ENCODE measurements around the gene AP5B1.

The AP5B1 gene

GRCh38 chr11:65814131-65814985 lies 33.6 kb upstream of the AP5B1 start:
- Histone ChIP-seq H3K4me3 (ENCODE audit: low read depth in 1 of 2, low read length in 2 of 2) (no peak overlapping the region), H3K27ac (ENCODE audit: low read depth, low read length) (no peak overlapping the region), H3K27me3 (ENCODE audit: control insufficient read depth in 1 of 2, insufficient read depth in 2 of 2, low read length in 2 of 2) (peaks cover under 1 to 7% of the 10 kb centered on the region in 2 donors), H3K9ac (ENCODE audit: low read depth in 1 of 2, low read length in 2 of 2) (no peak overlapping the region), H3K4me1 (ENCODE audit: control insufficient read depth in 1 of 2, insufficient read depth in 2 of 2, low read length in 2 of 2) (peaks cover 8% of the 10 kb centered on the region in 2 donors), H3K9me3 (ENCODE audit: control insufficient read depth in 1 of 2, low read length in 2 of 2) (no peaks in the 10 kb centered on the region), H3K36me3 (ENCODE audit: control insufficient read depth in 1 of 2, insufficient read depth in 2 of 2, low read length in 2 of 2) (no peaks in the 10 kb centered on the region)

GRCh38 chr11:65811764-65812475 lies 31.1 kb upstream of the AP5B1 start:
- no peak overlapping the region for H3K27ac ChIP-seq (ENCODE audit: low read depth, low read length)
- H3K27me3 ChIP-seq (ENCODE audit: control insufficient read depth in 1 of 2, insufficient read depth in 2 of 2, low read length in 2 of 2): peaks cover 15 to 17% of the 10 kb centered on the region in 2 donors
- H3K4me3 ChIP-seq (ENCODE audit: low read depth in 1 of 2, low read length in 2 of 2): no peak overlapping the region
- peaks cover 4 to 13% of the 10 kb centered on the region in 2 donors for H3K4me1 ChIP-seq (ENCODE audit: control insufficient read depth in 1 of 2, insufficient read depth in 2 of 2, low read length in 2 of 2)
- H3K36me3 ChIP-seq (ENCODE audit: control insufficient read depth in 1 of 2, insufficient read depth in 2 of 2, low read length in 2 of 2): no peaks in the 10 kb centered on the region
- H3K9ac ChIP-seq (ENCODE audit: low read depth in 1 of 2, low read length in 2 of 2): no peak overlapping the region
- H3K9me3 ChIP-seq (ENCODE audit: control insufficient read depth in 1 of 2, low read length in 2 of 2): no peaks in the 10 kb centered on the region

GRCh38 chr11:65810046-65810868 lies 29.5 kb upstream of the AP5B1 start:
- peaks cover 16 to 19% of the 10 kb centered on the region in 2 donors for H3K27me3 ChIP-seq (ENCODE audit: control insufficient read depth in 1 of 2, insufficient read depth in 2 of 2, low read length in 2 of 2)
- no peaks in the 10 kb centered on the region for H3K9me3 ChIP-seq (ENCODE audit: control insufficient read depth in 1 of 2, low read length in 2 of 2)
- H3K9ac ChIP-seq (ENCODE audit: low read depth in 1 of 2, low read length in 2 of 2): no peak overlapping the region
- no peak overlapping the region for H3K4me3 ChIP-seq (ENCODE audit: low read depth in 1 of 2, low read length in 2 of 2)
- H3K4me1 ChIP-seq (ENCODE audit: control insufficient read depth in 1 of 2, insufficient read depth in 2 of 2, low read length in 2 of 2): peaks cover 4 to 8% of the 10 kb centered on the region in 2 donors
- H3K27ac ChIP-seq (ENCODE audit: low read depth, low read length): no peak overlapping the region
- H3K36me3 ChIP-seq (ENCODE audit: control insufficient read depth in 1 of 2, insufficient read depth in 2 of 2, low read length in 2 of 2): no peaks in the 10 kb centered on the region

- H3K4me1 ChIP-seq (ENCODE audit: control insufficient read depth in 1 of 2, insufficient read depth in 2 of 2, low read length in 2 of 2): peaks cover 4 to 8% of the 10 kb centered on the region in 2 donors
- no peaks in the 10 kb centered on the region for H3K36me3 ChIP-seq (ENCODE audit: control insufficient read depth in 1 of 2, insufficient read depth in 2 of 2, low read length in 2 of 2)
- H3K9ac ChIP-seq (ENCODE audit: low read depth in 1 of 2, low read length in 2 of 2): no peak overlapping the region
- no peak overlapping the region for H3K27ac ChIP-seq (ENCODE audit: low read depth, low read length)
- no peaks in the 10 kb centered on the region for H3K9me3 ChIP-seq (ENCODE audit: control insufficient read depth in 1 of 2, low read length in 2 of 2)
- no peak overlapping the region for H3K4me3 ChIP-seq (ENCODE audit: low read depth in 1 of 2, low read length in 2 of 2)
- H3K27me3 ChIP-seq (ENCODE audit: control insufficient read depth in 1 of 2, insufficient read depth in 2 of 2, low read length in 2 of 2): peaks cover 16 to 19% of the 10 kb centered on the region in 2 donors
Measured at GRCh38 chr11:65809496-65809895, 28.7 kb upstream of the AP5B1 start.

DNA sequence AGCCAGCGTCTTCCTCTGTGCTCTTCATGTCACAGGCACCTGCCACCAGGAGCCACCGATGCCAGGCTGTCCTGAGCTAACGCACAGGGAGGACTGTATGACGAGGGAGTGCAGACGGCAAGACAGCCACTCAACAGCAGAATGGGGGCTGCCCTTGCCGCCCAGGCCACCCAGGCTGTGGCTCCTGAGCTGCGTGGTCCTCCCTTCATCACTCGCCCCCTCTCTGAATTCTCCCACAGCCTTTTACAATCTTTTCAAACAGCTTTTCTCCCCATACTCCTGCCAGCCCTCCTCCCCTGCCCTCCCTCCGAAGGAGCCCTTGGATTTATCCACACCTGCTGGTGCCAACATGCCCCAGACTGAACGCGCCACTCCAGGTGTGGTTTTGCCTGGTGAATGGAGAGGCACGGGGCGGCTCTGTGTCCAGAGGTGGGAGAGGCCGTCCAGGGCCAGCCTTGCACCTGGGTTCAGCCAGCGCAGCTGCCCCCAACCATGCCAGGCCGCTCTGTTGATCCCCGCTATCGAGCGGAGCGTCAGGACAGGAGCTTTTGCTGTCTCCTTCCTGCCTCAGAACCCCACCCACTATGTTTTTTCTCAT lies 28.1 kb upstream of the AP5B1 start:
- H3K9me3 ChIP-seq (ENCODE audit: control insufficient read depth in 1 of 2, low read length in 2 of 2): no peaks in the 10 kb centered on the region
- H3K27me3 ChIP-seq (ENCODE audit: control insufficient read depth in 1 of 2, insufficient read depth in 2 of 2, low read length in 2 of 2): peaks cover 16 to 22% of the 10 kb centered on the region in 2 donors
- H3K4me3 ChIP-seq (ENCODE audit: low read depth in 1 of 2, low read length in 2 of 2): no peak overlapping the region
- H3K9ac ChIP-seq (ENCODE audit: low read depth in 1 of 2, low read length in 2 of 2): no peak overlapping the region
- peaks cover 4 to 8% of the 10 kb centered on the region in 2 donors for H3K4me1 ChIP-seq (ENCODE audit: control insufficient read depth in 1 of 2, insufficient read depth in 2 of 2, low read length in 2 of 2)
- no peaks in the 10 kb centered on the region for H3K36me3 ChIP-seq (ENCODE audit: control insufficient read depth in 1 of 2, insufficient read depth in 2 of 2, low read length in 2 of 2)
- no peak overlapping the region for H3K27ac ChIP-seq (ENCODE audit: low read depth, low read length)

DNA sequence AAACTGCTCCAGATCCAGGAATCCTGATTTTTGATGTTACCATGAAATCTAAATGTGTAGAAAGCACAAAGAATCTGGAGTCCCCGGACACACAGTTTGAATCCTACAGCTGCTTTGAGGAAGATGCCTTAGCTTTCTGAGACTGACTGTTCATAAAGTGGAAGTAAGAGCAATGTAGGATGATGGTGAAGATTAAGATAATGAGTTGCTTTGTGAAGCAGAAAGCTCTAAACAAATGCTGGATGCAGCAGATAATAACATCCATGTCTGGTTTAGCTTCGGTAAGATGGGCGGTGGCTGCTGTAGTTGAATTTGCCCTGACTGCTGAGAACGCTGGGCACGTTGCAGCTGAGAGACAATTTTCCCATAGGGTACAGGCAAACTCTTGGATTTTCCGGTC lies 26.2 kb upstream of the AP5B1 start:
- peaks cover 4 to 8% of the 10 kb centered on the region in 2 donors for H3K4me1 ChIP-seq (ENCODE audit: control insufficient read depth in 1 of 2, insufficient read depth in 2 of 2, low read length in 2 of 2)
- H3K27ac ChIP-seq (ENCODE audit: low read depth, low read length): no peak overlapping the region
- no peaks in the 10 kb centered on the region for H3K9me3 ChIP-seq (ENCODE audit: control insufficient read depth in 1 of 2, low read length in 2 of 2)
- no peak overlapping the region for H3K9ac ChIP-seq (ENCODE audit: low read depth in 1 of 2, low read length in 2 of 2)
- no peak overlapping the region for H3K4me3 ChIP-seq (ENCODE audit: low read depth in 1 of 2, low read length in 2 of 2)
- no peaks in the 10 kb centered on the region for H3K36me3 ChIP-seq (ENCODE audit: control insufficient read depth in 1 of 2, insufficient read depth in 2 of 2, low read length in 2 of 2)
- peaks cover 21 to 26% of the 10 kb centered on the region in 2 donors for H3K27me3 ChIP-seq (ENCODE audit: control insufficient read depth in 1 of 2, insufficient read depth in 2 of 2, low read length in 2 of 2)

DNA sequence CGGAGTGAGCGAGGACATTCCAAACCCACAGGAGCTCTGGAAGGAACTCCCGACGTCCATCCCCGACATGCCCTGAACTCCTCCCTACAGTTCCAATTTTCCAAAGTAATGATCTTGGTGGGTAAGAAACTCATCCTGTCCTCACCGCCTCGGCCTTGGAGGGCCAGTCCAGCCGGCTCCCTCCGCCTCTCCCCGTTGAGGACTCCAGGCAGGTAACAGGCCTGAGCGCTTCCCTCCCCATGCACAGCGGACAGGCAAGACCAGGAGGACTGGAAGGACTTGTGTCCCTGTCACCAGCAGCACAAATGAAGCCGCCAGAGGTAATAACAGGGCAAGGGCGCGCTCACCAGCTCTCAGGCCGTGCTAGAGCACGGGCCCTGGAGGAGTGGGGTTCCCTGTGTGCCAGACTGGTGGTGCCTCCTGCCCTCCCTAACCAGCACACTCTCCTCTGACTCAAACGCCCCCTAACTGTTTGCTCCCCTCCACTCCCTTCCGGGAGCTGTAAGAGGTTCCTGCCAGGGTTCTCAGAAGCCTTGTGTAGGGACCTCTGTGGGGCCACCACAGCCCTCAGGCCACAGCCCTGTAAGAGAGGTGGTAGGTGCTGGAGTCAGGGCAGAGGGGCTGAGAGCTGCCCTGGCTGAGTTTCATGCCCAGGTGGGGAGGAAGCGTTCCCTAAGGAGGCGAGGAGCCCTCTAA lies 23.2 kb upstream of the AP5B1 start:
- H3K36me3 ChIP-seq (ENCODE audit: control insufficient read depth in 1 of 2, insufficient read depth in 2 of 2, low read length in 2 of 2): no peaks in the 10 kb centered on the region
- no peak overlapping the region for H3K9ac ChIP-seq (ENCODE audit: low read depth in 1 of 2, low read length in 2 of 2)
- peaks cover 16 to 22% of the 10 kb centered on the region in 2 donors for H3K27me3 ChIP-seq (ENCODE audit: control insufficient read depth in 1 of 2, insufficient read depth in 2 of 2, low read length in 2 of 2)
- no peaks in the 10 kb centered on the region for H3K9me3 ChIP-seq (ENCODE audit: control insufficient read depth in 1 of 2, low read length in 2 of 2)
- H3K27ac ChIP-seq (ENCODE audit: low read depth, low read length): no peak overlapping the region
- H3K4me3 ChIP-seq (ENCODE audit: low read depth in 1 of 2, low read length in 2 of 2): no peak overlapping the region
- H3K4me1 ChIP-seq (ENCODE audit: control insufficient read depth in 1 of 2, insufficient read depth in 2 of 2, low read length in 2 of 2): peaks cover 4 to 7% of the 10 kb centered on the region in 2 donors

- Histone ChIP-seq H3K36me3 (ENCODE audit: control insufficient read depth in 1 of 2, insufficient read depth in 2 of 2, low read length in 2 of 2) (no peaks in the 10 kb centered on the region), H3K4me3 (ENCODE audit: low read depth in 1 of 2, low read length in 2 of 2) (no peak overlapping the region), H3K9ac (ENCODE audit: low read depth in 1 of 2, low read length in 2 of 2) (no peak overlapping the region), H3K4me1 (ENCODE audit: control insufficient read depth in 1 of 2, insufficient read depth in 2 of 2, low read length in 2 of 2) (no peaks in the 10 kb centered on the region), H3K27ac (ENCODE audit: low read depth, low read length) (no peak overlapping the region), H3K9me3 (ENCODE audit: control insufficient read depth in 1 of 2, low read length in 2 of 2) (no peaks in the 10 kb centered on the region), H3K27me3 (ENCODE audit: control insufficient read depth in 1 of 2, insufficient read depth in 2 of 2, low read length in 2 of 2) (peaks cover 7 to 14% of the 10 kb centered on the region in 2 donors)
Measured at GRCh38 chr11:65802841-65803240, 22.1 kb upstream of the AP5B1 start.
